ENCODE results near the gene SMIM34.
"Not testable (repeated sequence)": the region's sequence is repeated elsewhere in the genome, so short reads cannot be mapped to it uniquely, and the experiment has no call there.

The SMIM34 gene

DNA sequence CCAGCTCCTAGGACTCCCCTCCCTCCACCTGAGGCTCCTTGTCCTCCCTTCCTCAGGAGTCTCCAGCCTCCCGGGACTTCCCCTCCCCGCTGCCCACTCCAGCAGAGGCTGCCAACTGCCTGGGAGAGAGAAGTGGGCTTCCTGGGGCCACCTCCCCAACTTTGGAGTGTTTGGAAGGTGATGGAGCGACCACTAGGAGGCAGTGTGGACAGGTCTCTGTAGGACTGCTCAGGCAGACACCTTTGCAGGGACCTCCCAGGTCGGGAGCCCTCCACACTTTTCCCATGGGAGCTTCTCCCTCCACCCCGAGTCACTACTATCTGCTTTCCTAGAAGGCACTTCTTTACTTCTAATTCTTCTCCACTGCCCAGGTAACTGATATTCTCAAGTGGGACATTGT is 19.0 kb downstream of the SMIM34 start:
- not testable (repeated sequence) for H3K36me3 Mint-ChIP-seq (ENCODE audit: low read depth); H3K27me3 Mint-ChIP-seq (ENCODE audit: low read depth); H3K9me3 Mint-ChIP-seq; H3K4me3 Mint-ChIP-seq; H3K4me1 Mint-ChIP-seq; H3K27ac Mint-ChIP-seq

- H3K27ac Mint-ChIP-seq; H3K4me3 Mint-ChIP-seq; H3K27me3 Mint-ChIP-seq (ENCODE audit: low read depth); H3K9me3 Mint-ChIP-seq; H3K4me1 Mint-ChIP-seq; H3K36me3 Mint-ChIP-seq (ENCODE audit: low read depth): not testable (repeated sequence)
These were observed 23.2 kb downstream of the SMIM34 start for GRCh38 chr21:34400522-34400921.

GRCh38 chr21:34383724-34384415 is 39.9 kb downstream of the SMIM34 start:
- not testable (repeated sequence) for H3K27me3 Mint-ChIP-seq (ENCODE audit: low read depth); H3K27ac Mint-ChIP-seq; H3K4me1 Mint-ChIP-seq; H3K9me3 Mint-ChIP-seq; H3K36me3 Mint-ChIP-seq (ENCODE audit: low read depth); H3K4me3 Mint-ChIP-seq

DNA sequence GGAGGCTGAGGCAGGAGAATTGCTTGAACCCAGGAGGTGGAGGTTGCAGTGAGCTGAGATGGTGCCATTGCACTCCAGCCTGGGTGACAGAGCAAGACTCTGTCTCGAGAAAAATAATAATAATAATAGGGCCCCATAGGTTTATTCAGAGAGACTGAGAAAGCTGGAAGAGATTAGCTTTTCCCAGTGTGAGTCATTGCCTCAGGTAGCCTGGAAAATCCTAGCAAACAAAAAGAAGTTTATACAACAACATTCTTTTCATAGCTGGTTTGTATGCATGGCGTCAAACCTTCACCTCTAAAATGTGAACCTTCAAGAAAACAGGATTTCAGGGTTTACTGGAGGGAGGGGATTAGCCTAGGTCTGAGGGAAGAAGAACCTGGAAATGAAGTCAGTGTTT is 40.6 kb downstream of the SMIM34 start:
- H3K9me3 Mint-ChIP-seq; H3K36me3 Mint-ChIP-seq (ENCODE audit: low read depth); H3K4me1 Mint-ChIP-seq; H3K27ac Mint-ChIP-seq; H3K4me3 Mint-ChIP-seq; H3K27me3 Mint-ChIP-seq (ENCODE audit: low read depth): not testable (repeated sequence)

DNA sequence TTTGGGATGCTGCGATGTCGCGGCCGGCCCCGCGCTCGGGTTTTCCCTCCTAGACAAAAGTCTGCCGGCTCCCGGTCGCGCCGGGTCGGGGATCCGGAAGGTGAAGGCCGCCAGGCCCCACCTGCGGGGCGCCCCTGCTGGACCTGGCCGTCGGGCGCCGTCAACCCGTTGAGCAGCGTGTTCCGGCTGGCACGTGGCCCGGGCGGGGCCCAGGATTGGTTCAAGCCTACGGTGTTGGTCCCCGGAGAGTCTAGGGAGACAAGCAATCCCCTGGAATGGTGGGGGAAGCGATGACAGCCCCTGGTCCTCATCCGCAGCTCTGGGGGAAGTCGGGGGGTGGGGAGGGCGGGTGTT is 48.2 kb downstream of the SMIM34 start:
- H3K4me3 Mint-ChIP-seq; H3K9me3 Mint-ChIP-seq; H3K4me1 Mint-ChIP-seq; H3K27me3 Mint-ChIP-seq (ENCODE audit: low read depth); H3K27ac Mint-ChIP-seq; H3K36me3 Mint-ChIP-seq (ENCODE audit: low read depth): not testable (repeated sequence)

DNA sequence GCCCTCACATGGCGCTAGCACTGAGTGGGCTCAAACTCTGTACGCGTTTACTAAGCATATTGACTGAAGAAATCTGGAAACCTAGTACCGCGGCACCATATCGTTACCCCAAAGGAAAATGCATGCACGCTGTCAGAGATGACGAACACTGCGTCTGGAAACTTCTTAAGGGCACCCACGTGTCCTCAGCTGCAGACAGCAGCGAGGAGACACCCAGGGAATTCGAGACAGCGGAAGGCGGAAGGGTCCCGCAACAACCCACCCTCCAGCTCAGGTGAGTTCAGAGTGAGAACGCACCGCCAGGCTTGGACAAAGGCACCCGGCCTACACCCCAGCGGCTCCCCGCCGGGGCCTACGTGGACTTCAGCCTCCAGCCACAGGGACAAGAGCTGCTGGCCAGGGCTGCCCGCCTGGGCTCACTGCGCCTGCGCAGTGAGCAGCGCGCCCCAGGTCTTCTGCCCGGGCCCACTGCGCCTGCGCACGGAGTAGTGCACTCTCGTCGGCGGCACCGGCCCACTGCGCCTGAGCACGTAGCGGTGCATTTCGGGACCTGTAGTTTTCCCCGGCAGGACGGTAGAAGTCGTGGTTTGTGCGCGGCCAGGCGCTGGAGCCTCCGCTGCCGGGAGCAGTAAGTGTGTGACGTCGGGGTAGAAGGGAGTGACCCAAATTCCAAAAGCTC is 48.7 kb downstream of the SMIM34 start, which contains the start of gene SMIM11:
Gene SMIM11, plus strand, starts transcription at position 568 of the 679 bp plus-strand sequence. CDS start 3,998 bp downstream, outside the sequence.
- not testable (repeated sequence) for H3K27me3 Mint-ChIP-seq (ENCODE audit: low read depth); H3K9me3 Mint-ChIP-seq; H3K4me3 Mint-ChIP-seq; H3K36me3 Mint-ChIP-seq (ENCODE audit: low read depth); H3K27ac Mint-ChIP-seq; H3K4me1 Mint-ChIP-seq

DNA sequence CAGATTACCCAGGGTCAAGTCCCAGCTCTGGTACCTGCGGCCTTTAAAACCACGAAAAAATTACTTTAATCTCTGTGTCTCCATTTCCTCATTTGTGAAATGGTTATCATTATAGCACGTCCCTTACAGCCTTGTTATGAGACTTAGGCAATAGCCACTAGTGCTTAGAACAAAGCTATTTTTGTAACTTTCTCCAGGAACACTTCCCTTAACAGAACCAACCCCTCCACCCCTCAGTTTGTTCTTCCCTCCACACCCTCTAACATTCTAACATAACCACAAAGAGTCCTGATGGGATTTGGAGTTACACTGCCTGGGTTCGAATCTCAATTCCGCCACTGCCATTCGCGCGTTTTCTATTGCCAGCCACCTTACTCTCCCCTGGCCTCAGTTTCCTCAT is 49.3 kb downstream of the SMIM34 start:
- not testable (repeated sequence) for H3K27me3 Mint-ChIP-seq (ENCODE audit: low read depth); H3K4me3 Mint-ChIP-seq; H3K27ac Mint-ChIP-seq; H3K4me1 Mint-ChIP-seq; H3K36me3 Mint-ChIP-seq (ENCODE audit: low read depth); H3K9me3 Mint-ChIP-seq

DNA sequence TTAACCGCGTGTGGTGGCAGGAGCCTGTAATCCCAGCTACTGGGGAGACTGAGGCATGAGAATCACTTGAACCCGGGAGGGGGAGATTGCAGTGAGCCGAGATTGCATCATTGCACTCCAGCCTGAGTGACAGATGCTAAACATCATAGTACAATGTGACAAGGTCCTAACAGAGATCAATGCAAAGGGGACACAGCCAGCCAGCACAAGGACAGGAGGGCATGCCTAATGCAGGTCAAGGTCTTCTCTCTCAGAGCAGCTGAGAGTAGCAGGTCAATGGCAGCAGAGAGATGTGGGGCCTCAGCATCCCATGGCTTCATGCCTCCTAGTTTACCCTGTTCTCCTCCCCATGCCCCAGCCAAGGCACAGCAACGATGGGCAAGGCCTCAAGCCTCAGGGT is 51.4 kb downstream of the SMIM34 start:
- no peaks in the 10 kb centered on the region for H3K4me1 Mint-ChIP-seq
- H3K36me3 Mint-ChIP-seq (ENCODE audit: low read depth) = no peaks in the 10 kb centered on the region
- H3K27me3 Mint-ChIP-seq (ENCODE audit: low read depth) = no peaks in the 10 kb centered on the region
- H3K9me3 Mint-ChIP-seq = no peaks in the 10 kb centered on the region
- H3K27ac Mint-ChIP-seq = peak overlapping the region in 1 of 3 experiments; percentile 82
- H3K4me3 Mint-ChIP-seq = no peak overlapping the region
- TF ChIP-seq, protein P1, sequence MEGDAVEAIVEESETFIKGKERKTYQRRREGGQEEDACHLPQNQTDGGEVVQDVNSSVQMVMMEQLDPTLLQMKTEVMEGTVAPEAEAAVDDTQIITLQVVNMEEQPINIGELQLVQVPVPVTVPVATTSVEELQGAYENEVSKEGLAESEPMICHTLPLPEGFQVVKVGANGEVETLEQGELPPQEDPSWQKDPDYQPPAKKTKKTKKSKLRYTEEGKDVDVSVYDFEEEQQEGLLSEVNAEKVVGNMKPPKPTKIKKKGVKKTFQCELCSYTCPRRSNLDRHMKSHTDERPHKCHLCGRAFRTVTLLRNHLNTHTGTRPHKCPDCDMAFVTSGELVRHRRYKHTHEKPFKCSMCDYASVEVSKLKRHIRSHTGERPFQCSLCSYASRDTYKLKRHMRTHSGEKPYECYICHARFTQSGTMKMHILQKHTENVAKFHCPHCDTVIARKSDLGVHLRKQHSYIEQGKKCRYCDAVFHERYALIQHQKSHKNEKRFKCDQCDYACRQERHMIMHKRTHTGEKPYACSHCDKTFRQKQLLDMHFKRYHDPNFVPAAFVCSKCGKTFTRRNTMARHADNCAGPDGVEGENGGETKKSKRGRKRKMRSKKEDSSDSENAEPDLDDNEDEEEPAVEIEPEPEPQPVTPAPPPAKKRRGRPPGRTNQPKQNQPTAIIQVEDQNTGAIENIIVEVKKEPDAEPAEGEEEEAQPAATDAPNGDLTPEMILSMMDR (IDR thresholded peaks at IDR 0.05; ENCODE audit: unreplicated experiment in 3 of 3) = no peak

GRCh38 chr21:34369741-34370140 is 54.0 kb downstream of the SMIM34 start:
- Mint-ChIP-seq H3K27ac (no peak overlapping the region), H3K36me3 (ENCODE audit: low read depth) (no peaks in the 10 kb centered on the region), H3K9me3 (no peaks in the 10 kb centered on the region), H3K27me3 (ENCODE audit: low read depth) (no peaks in the 10 kb centered on the region), H3K4me3 (no peak overlapping the region), H3K4me1 (no peaks in the 10 kb centered on the region)
- TF ChIP-seq, protein P1 (IDR thresholded peaks at IDR 0.05; ENCODE audit: unreplicated experiment in 3 of 3) = no peak
